Fibroblast of the aortic adventitia (primary cell): ENCODE measurements around the gene EIF2AK2. TPM values are rescaled to one million over a fixed set of nuclear protein-coding genes. Genes with fewer than 3 reads are reported as not detected.

ENCODE experiments used
- DNase-seq: peaks from one replicate; pipeline ENCODE4 v3.0.0-alpha.2; 2010; ENCODE audit warnings: low read depth
- H3K4me3 ChIP-seq: 2 replicates; pipeline ENCODE4 v1.5.1; 2011; ENCODE audit warnings: low read depth, mild to moderate bottlenecking, control low read depth, low read length, moderate library complexity
- CTCF ChIP-seq: IDR thresholded peaks from 2 replicates; pipeline ENCODE4 v1.5.1; 2011; ENCODE audit warnings: mild to moderate bottlenecking, low read length, control low read depth, inconsistent platforms; ENCODE audit not compliant: insufficient read depth
- total RNA-seq: library from RNA; depleted of rRNA; stranded (reverse); fragments of >200 nt; gene quantifications from 2 replicates; pipeline ENCODE4 v1.2.3, GENCODE V29; 2012; ENCODE audit warnings: low replicate concordance

EIF2AK2 gene
- total RNA-seq, 1 donor = 53.8 TPM

- no peak for DNase-seq
- no peak overlapping the region for H3K4me3 ChIP-seq
- TF ChIP-seq CTCF = no peak
Observed at GRCh38 chr2:37104178-37104577, 52.6 kb downstream of the EIF2AK2 start.

- no peak for DNase-seq
- TF ChIP-seq CTCF = no peak
- H3K4me3 ChIP-seq = no peak overlapping the region
Observed at GRCh38 chr2:37102588-37102987, 54.2 kb downstream of the EIF2AK2 start.

- no peak for TF ChIP-seq CTCF
- no peak for DNase-seq
- no peak overlapping the region for H3K4me3 ChIP-seq
Observed at GRCh38 chr2:37100054-37100453, 56.7 kb downstream of the EIF2AK2 start.

GRCh38 chr2:37098416-37099118 is 58.2 kb downstream of the EIF2AK2 start:
- DNase-seq = no peak
- TF ChIP-seq CTCF = no peak
- no peak overlapping the region for H3K4me3 ChIP-seq

GRCh38 chr2:37096568-37096967 is 60.2 kb downstream of the EIF2AK2 start:
- no peak for DNase-seq
- H3K4me3 ChIP-seq = no peak overlapping the region
- no peak for TF ChIP-seq CTCF

- no peak for TF ChIP-seq CTCF
- no peak overlapping the region for H3K4me3 ChIP-seq
- no peak for DNase-seq
Observed at GRCh38 chr2:37091873-37092272, 64.9 kb downstream of the EIF2AK2 start.

GRCh38 chr2:37090019-37090477 is 66.7 kb downstream of the EIF2AK2 start:
- DNase-seq = no peak
- TF ChIP-seq CTCF = no peak

More at GRCh38 chr2:37090019-37090477, 66.7 kb downstream of the EIF2AK2 start:
- H3K4me3 ChIP-seq = no peak overlapping the region
